ENCODE results near the gene SFXN3. TPM values are rescaled to one million over a fixed set of nuclear protein-coding genes. Genes with fewer than 3 reads are reported as not detected.
A peak's percentile ranks its signal among the peaks of the same experiment; 100 is the strongest.

SFXN3 gene
- total and polyA plus RNA-seq, 2 of the 8 experiments (the other 6 are each of a cell fraction or from before 2014, with no cell fraction given), result 2.6 to 2.8 TPM

- peaks cover 29% of the 10 kb centered on the region; the same call in 1 of the 2 replicates for H3K23me2 ChIP-seq (ENCODE audit: low read depth, low read length)
- no peaks in the 10 kb centered on the region for H3K79me1 ChIP-seq (ENCODE audit: low read depth, low read length)
- no peak overlapping the region for H3K9ac ChIP-seq (replicated peaks in 1 of 4; ENCODE audit: extremely low read depth in 1 of 4, low read depth in 3 of 4, low read length in 3 of 4)
- no peaks in the 10 kb centered on the region; a peak in 1 of 8 replicates for H3K36me3 ChIP-seq (ENCODE audit: control insufficient read depth in 2 of 4, insufficient read depth in 4 of 4, low read length in 3 of 4)
- H3K23ac ChIP-seq (ENCODE audit: insufficient read length), result no peak overlapping the region
- H2AK5ac ChIP-seq (ENCODE audit: low read depth, low read length), result peak overlapping the region; percentile 95
- H2BK12ac ChIP-seq (ENCODE audit: low read depth, low read length), result peak overlapping the region; percentile 85; the same call in 1 of the 2 replicates
- H3K9me3 ChIP-seq (ENCODE audit: insufficient read depth in 2 of 2, low read depth in 1 of 2, low read length in 1 of 2), result no peaks in the 10 kb centered on the region
- peaks cover 0 to 3% of the 10 kb centered on the region in 2 experiments; a peak in 1 of 4 replicates for H3K79me2 ChIP-seq (ENCODE audit: control insufficient read depth in 1 of 2, insufficient read depth in 2 of 2, low read length in 2 of 2)
- H3K4ac ChIP-seq (replicated peaks; ENCODE audit: insufficient read length, low read depth, low read length), result no peak overlapping the region
- peak; percentile 56 for TF ChIP-seq RNF2 (IDR thresholded peaks at IDR 0.05; ENCODE audit: borderline replicate concordance, low read depth, low read length, missing control alignments, poor library complexity, severe bottlenecking)
- TF ChIP-seq CTBP2 (IDR thresholded peaks at IDR 0.05; ENCODE audit: borderline replicate concordance, insufficient read depth, insufficient read length, low read length), result peak; percentile 67
- TF ChIP-seq RXRA (IDR thresholded peaks at IDR 0.05; ENCODE audit: insufficient read depth, low read depth, low read length), result no peak
- peak; percentile 10 for TF ChIP-seq EZH2 (IDR thresholded peaks at IDR 0.05; ENCODE audit: low read depth, low read length, severe bottlenecking)
- H3K56ac ChIP-seq (replicated peaks; ENCODE audit: insufficient read length, low read depth, low read length), result no peak overlapping the region
- ChIA-PET CTCF (ENCODE audit: partially characterized antibody) (interaction anchor here (0.8 to 59.5 kb wide), 12 partner anchors 11 to 556 kb away, joined by 3 to 2176 read pairs (median 4); partner anchors contain the start of genes KAZALD1, PDZD7 and SFXN3), POLR2A (ENCODE audit: partially characterized antibody) (interaction anchor here (0.8 to 8.4 kb wide), 4 partner anchors 11 to 61 kb away, joined by 3 to 85 read pairs (median 14); no protein-coding TSS in a partner anchor)
- no peak overlapping the region for H3K14ac ChIP-seq (ENCODE audit: insufficient read length)
- no peak overlapping the region for H4K91ac ChIP-seq (replicated peaks; ENCODE audit: insufficient read length, low read length)
- peaks cover 4 to 41% (median 23%) of the 10 kb centered on the region in 4 experiments for H3K4me1 ChIP-seq (replicated peaks in 1 of 4; ENCODE audit: control insufficient read depth in 3 of 4, insufficient read depth in 4 of 4, low read length in 3 of 4)
- WGBS, 2 experiments (ENCODE audit: extremely low coverage in 1 of 2, insufficient coverage in 1 of 2, insufficient read length in 1 of 2, insufficient replicate concordance in 2 of 2, low coverage in 1 of 2, low lambda C conversion rate in 2 of 2, missing lambda C conversion rate in 1 of 2), result 18% methylated on average over 15 of the region's 15 CpGs; no CpG with 5 or more reads in 1 of the 2 experiments
- peak overlapping the region; percentile 67 to 93; a peak in 3 of 4 replicates for H3K4me2 ChIP-seq (ENCODE audit: insufficient read depth in 1 of 2, low read depth in 2 of 2, low read length in 2 of 2)
- H3K27me3 ChIP-seq (replicated peaks in 1 of 4; ENCODE audit: control insufficient read depth in 3 of 4, extremely low read depth in 1 of 4, insufficient read depth in 3 of 4, low read length in 3 of 4), result peaks cover 53 to 67% (median 61%) of the 10 kb centered on the region in 4 experiments
- no peak for DNase-seq (ENCODE audit: low read depth in 1 of 2, low spot score in 2 of 2)
- no peak overlapping the region for H2BK5ac ChIP-seq (ENCODE audit: low read depth, low read length)
- H2BK120ac ChIP-seq (replicated peaks; ENCODE audit: low read depth, low read length), result no peak overlapping the region
- no peak overlapping the region for H4K5ac ChIP-seq (ENCODE audit: insufficient read length, low read depth, low read length)
- no peak overlapping the region for H2AFZ ChIP-seq (ENCODE audit: low read length)
- H2BK15ac ChIP-seq (ENCODE audit: low read length), result no peak overlapping the region
- no peak overlapping the region for H4K8ac ChIP-seq (ENCODE audit: extremely low read depth, insufficient read depth, low read length)
- no peak overlapping the region for H3K27ac ChIP-seq (ENCODE audit: low read depth, low read length)
- peaks cover 5 to 23% of the 10 kb centered on the region in 2 experiments for H4K20me1 ChIP-seq (replicated peaks in 1 of 2; ENCODE audit: control insufficient read depth in 1 of 2, insufficient read depth in 2 of 2, low read length in 2 of 2)
- H3K4me3 ChIP-seq (ENCODE audit: extremely low read depth in 1 of 4, insufficient read depth in 2 of 4, low read depth in 3 of 4, low read length in 4 of 4), result peak overlapping the region in 3 of 4 experiments; percentile 5 to 94 (median 7); a peak in 3 of 8 replicates
- no peak for FAIRE-seq
- 0 out of 2 replicates have a peak overlapping the region, but pooled peaks have one; percentile 24 for H2BK20ac ChIP-seq (ENCODE audit: low read length)
- H3K18ac ChIP-seq (ENCODE audit: extremely low read depth, low read length), result peak overlapping the region; percentile 21; the same call in 1 of the 2 replicates
Measured at GRCh38 chr10:101063548-101064414, 32.7 kb downstream of the SFXN3 start.

Data from H1 (cell line).